ENCODE results near the gene PRND.
"Not testable (repeated sequence)": the region's sequence is repeated elsewhere in the genome, so short reads cannot be mapped to it uniquely, and the experiment has no call there.

The PRND gene

GRCh38 chr20:4703281-4703676 lies 18.4 kb upstream of the PRND start:
- Histone ChIP-seq H3K36me3 (ENCODE audit: control insufficient read depth in 2 of 2, insufficient read depth in 2 of 2, low read length in 2 of 2) (peaks cover 4 to 13% of the 10 kb centered on the region in 2 donors), H3K9me3 (ENCODE audit: control insufficient read depth in 2 of 2, low read length in 2 of 2) (no peaks in the 10 kb centered on the region), H3K27me3 (ENCODE audit: control insufficient read depth in 2 of 2, insufficient read depth in 2 of 2, low read length in 2 of 2) (no peaks in the 10 kb centered on the region), H3K27ac (ENCODE audit: low read depth in 2 of 2, low read length in 2 of 2) (no peak overlapping the region), H3K9ac (ENCODE audit: low read depth in 1 of 2, low read length in 2 of 2) (no peak overlapping the region), H3K4me3 (ENCODE audit: low read length in 2 of 2) (no peak overlapping the region), H3K4me1 (ENCODE audit: control insufficient read depth in 2 of 2, insufficient read depth in 2 of 2, low read length in 2 of 2) (no peaks in the 10 kb centered on the region)

DNA sequence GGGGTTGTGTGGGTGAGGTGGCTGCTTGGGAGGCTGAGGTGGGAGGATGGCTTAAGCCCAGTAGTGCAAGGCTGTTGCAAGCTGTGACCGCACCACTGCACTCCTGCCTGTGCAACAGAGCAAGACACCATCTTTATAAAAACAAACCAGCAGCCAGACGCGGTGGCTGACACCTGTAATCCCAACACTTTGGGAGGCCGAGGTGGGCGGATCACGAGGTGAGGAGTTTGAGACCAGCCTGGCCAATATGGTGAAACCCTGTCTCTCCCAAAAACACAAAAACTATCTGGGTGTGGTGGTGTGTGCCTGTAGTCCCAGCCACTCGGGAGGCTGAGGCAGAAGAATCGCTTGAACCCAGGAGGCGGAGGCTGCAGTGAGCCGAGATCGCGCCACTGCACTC lies 14.8 kb upstream of the PRND start:
- H3K4me3 ChIP-seq (ENCODE audit: low read length in 2 of 2); H3K36me3 ChIP-seq (ENCODE audit: control insufficient read depth in 2 of 2, insufficient read depth in 2 of 2, low read length in 2 of 2); H3K9me3 ChIP-seq (ENCODE audit: control insufficient read depth in 2 of 2, low read length in 2 of 2); H3K27ac ChIP-seq (ENCODE audit: low read depth in 2 of 2, low read length in 2 of 2); H3K4me1 ChIP-seq (ENCODE audit: control insufficient read depth in 2 of 2, insufficient read depth in 2 of 2, low read length in 2 of 2); H3K27me3 ChIP-seq (ENCODE audit: control insufficient read depth in 2 of 2, insufficient read depth in 2 of 2, low read length in 2 of 2); H3K9ac ChIP-seq (ENCODE audit: low read depth in 1 of 2, low read length in 2 of 2): not testable (repeated sequence)

DNA sequence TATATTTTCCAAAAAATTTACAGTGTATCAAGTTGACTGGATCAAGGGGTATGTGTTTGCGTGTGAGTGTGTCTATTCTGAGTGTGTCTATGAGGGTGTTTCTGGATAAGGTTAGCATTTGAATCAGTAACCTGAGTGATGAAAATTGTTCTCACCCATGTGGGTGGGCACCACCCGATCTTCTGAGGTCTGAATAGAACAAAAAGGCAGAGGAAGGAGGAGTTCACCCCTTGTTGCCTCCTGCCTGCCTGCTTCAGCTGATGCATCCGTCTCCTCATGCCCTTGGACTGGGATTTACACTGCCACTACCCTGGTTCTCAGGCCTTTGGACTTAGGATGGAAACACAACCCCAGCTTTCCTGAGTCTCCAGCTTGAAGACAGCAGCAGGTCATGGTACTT lies 13.7 kb upstream of the PRND start:
- H3K9ac ChIP-seq (ENCODE audit: low read depth in 1 of 2, low read length in 2 of 2) = no peak overlapping the region
- H3K36me3 ChIP-seq (ENCODE audit: control insufficient read depth in 2 of 2, insufficient read depth in 2 of 2, low read length in 2 of 2) = no peaks in the 10 kb centered on the region
- H3K27me3 ChIP-seq (ENCODE audit: control insufficient read depth in 2 of 2, insufficient read depth in 2 of 2, low read length in 2 of 2) = no peaks in the 10 kb centered on the region
- no peaks in the 10 kb centered on the region for H3K4me1 ChIP-seq (ENCODE audit: control insufficient read depth in 2 of 2, insufficient read depth in 2 of 2, low read length in 2 of 2)
- no peak overlapping the region for H3K27ac ChIP-seq (ENCODE audit: low read depth in 2 of 2, low read length in 2 of 2)
- no peak overlapping the region for H3K4me3 ChIP-seq (ENCODE audit: low read length in 2 of 2)
- H3K9me3 ChIP-seq (ENCODE audit: control insufficient read depth in 2 of 2, low read length in 2 of 2) = no peaks in the 10 kb centered on the region

GRCh38 chr20:4708856-4709255 lies 12.9 kb upstream of the PRND start:
- Histone ChIP-seq H3K27ac (ENCODE audit: low read depth in 2 of 2, low read length in 2 of 2) (no peak overlapping the region), H3K4me1 (ENCODE audit: control insufficient read depth in 2 of 2, insufficient read depth in 2 of 2, low read length in 2 of 2) (no peaks in the 10 kb centered on the region), H3K9ac (ENCODE audit: low read depth in 1 of 2, low read length in 2 of 2) (no peak overlapping the region), H3K36me3 (ENCODE audit: control insufficient read depth in 2 of 2, insufficient read depth in 2 of 2, low read length in 2 of 2) (no peaks in the 10 kb centered on the region), H3K27me3 (ENCODE audit: control insufficient read depth in 2 of 2, insufficient read depth in 2 of 2, low read length in 2 of 2) (no peaks in the 10 kb centered on the region), H3K4me3 (ENCODE audit: low read length in 2 of 2) (no peak overlapping the region), H3K9me3 (ENCODE audit: control insufficient read depth in 2 of 2, low read length in 2 of 2) (no peaks in the 10 kb centered on the region)

GRCh38 chr20:4709261-4710105 lies 12.2 kb upstream of the PRND start:
- Histone ChIP-seq H3K9ac (ENCODE audit: low read depth in 1 of 2, low read length in 2 of 2) (no peak overlapping the region), H3K27ac (ENCODE audit: low read depth in 2 of 2, low read length in 2 of 2) (no peak overlapping the region), H3K27me3 (ENCODE audit: control insufficient read depth in 2 of 2, insufficient read depth in 2 of 2, low read length in 2 of 2) (no peaks in the 10 kb centered on the region), H3K4me3 (ENCODE audit: low read length in 2 of 2) (no peak overlapping the region), H3K4me1 (ENCODE audit: control insufficient read depth in 2 of 2, insufficient read depth in 2 of 2, low read length in 2 of 2) (no peaks in the 10 kb centered on the region), H3K9me3 (ENCODE audit: control insufficient read depth in 2 of 2, low read length in 2 of 2) (no peaks in the 10 kb centered on the region), H3K36me3 (ENCODE audit: control insufficient read depth in 2 of 2, insufficient read depth in 2 of 2, low read length in 2 of 2) (no peaks in the 10 kb centered on the region)

DNA sequence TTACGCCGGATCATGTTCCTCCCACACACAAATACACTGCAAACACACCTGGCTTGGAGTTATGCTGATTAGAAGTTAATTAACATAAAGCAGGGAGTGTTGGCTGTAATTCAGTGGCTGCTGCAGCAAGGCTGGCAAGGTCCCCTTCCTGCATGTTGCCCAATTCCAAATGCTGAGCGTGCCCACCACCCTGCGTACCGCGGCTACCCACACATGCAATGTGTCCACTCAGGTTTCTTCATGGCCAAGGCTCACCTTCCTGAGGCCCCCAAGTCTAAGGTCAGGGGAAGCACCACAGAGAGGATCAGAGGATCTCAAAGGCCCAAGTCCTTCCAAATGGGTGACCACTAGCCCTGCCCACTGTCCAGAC lies 11.6 kb upstream of the PRND start:
- Histone ChIP-seq H3K4me1 (ENCODE audit: control insufficient read depth in 2 of 2, insufficient read depth in 2 of 2, low read length in 2 of 2) (no peaks in the 10 kb centered on the region), H3K4me3 (ENCODE audit: low read length in 2 of 2) (no peak overlapping the region), H3K9ac (ENCODE audit: low read depth in 1 of 2, low read length in 2 of 2) (no peak overlapping the region), H3K36me3 (ENCODE audit: control insufficient read depth in 2 of 2, insufficient read depth in 2 of 2, low read length in 2 of 2) (no peaks in the 10 kb centered on the region), H3K9me3 (ENCODE audit: control insufficient read depth in 2 of 2, low read length in 2 of 2) (no peaks in the 10 kb centered on the region), H3K27ac (ENCODE audit: low read depth in 2 of 2, low read length in 2 of 2) (no peak overlapping the region), H3K27me3 (ENCODE audit: control insufficient read depth in 2 of 2, insufficient read depth in 2 of 2, low read length in 2 of 2) (no peaks in the 10 kb centered on the region)

DNA sequence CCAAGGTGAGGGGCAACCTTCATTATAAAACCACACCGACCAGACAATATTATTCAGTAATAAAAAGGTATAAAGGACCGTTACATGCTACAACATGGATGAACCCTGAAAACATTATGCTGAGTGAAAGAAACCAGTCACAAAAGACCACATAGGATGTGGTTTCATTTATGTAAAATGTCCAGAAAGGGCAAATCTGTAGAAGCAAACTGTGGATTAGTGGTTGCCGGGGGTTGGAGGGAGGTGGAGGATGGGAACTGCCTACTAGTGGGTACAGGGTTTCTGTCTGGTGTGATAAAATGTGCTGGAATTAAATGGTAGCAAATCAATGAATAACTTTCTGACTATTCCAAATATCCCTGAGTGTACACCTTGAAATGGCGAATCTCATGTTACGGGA lies 10.2 kb upstream of the PRND start:
- H3K4me3 ChIP-seq (ENCODE audit: low read length in 2 of 2) = no peak overlapping the region
- H3K9me3 ChIP-seq (ENCODE audit: control insufficient read depth in 2 of 2, low read length in 2 of 2) = no peaks in the 10 kb centered on the region
- no peaks in the 10 kb centered on the region for H3K4me1 ChIP-seq (ENCODE audit: control insufficient read depth in 2 of 2, insufficient read depth in 2 of 2, low read length in 2 of 2)
- H3K27me3 ChIP-seq (ENCODE audit: control insufficient read depth in 2 of 2, insufficient read depth in 2 of 2, low read length in 2 of 2) = no peaks in the 10 kb centered on the region
- no peak overlapping the region for H3K9ac ChIP-seq (ENCODE audit: low read depth in 1 of 2, low read length in 2 of 2)
- H3K36me3 ChIP-seq (ENCODE audit: control insufficient read depth in 2 of 2, insufficient read depth in 2 of 2, low read length in 2 of 2) = no peaks in the 10 kb centered on the region
- no peak overlapping the region for H3K27ac ChIP-seq (ENCODE audit: low read depth in 2 of 2, low read length in 2 of 2)

DNA sequence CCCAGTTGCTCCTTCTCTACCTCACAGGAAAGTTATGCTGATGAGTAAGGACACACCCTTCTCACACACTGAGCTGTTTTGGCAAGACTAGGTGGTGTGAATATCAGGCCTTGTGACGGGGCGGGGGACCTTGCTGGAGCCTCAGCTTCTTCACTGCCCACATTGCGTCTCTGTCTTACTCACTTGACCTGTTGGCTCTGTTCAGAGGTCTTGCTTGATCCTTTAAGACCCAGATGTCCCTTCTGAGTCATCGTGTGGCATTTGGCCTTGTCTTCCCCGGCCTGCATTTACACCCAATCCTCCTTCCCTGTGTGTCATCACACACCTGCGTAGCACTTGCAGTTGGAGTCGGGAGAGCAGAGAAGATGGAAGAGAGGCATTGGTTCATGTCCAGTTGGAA lies 8.3 kb upstream of the PRND start:
- Histone ChIP-seq H3K4me3 (ENCODE audit: low read length in 2 of 2) (no peak overlapping the region), H3K27ac (ENCODE audit: low read depth in 2 of 2, low read length in 2 of 2) (no peak overlapping the region), H3K36me3 (ENCODE audit: control insufficient read depth in 2 of 2, insufficient read depth in 2 of 2, low read length in 2 of 2) (no peaks in the 10 kb centered on the region), H3K4me1 (ENCODE audit: control insufficient read depth in 2 of 2, insufficient read depth in 2 of 2, low read length in 2 of 2) (no peaks in the 10 kb centered on the region), H3K27me3 (ENCODE audit: control insufficient read depth in 2 of 2, insufficient read depth in 2 of 2, low read length in 2 of 2) (no peaks in the 10 kb centered on the region), H3K9me3 (ENCODE audit: control insufficient read depth in 2 of 2, low read length in 2 of 2) (no peaks in the 10 kb centered on the region), H3K9ac (ENCODE audit: low read depth in 1 of 2, low read length in 2 of 2) (no peak overlapping the region)

DNA sequence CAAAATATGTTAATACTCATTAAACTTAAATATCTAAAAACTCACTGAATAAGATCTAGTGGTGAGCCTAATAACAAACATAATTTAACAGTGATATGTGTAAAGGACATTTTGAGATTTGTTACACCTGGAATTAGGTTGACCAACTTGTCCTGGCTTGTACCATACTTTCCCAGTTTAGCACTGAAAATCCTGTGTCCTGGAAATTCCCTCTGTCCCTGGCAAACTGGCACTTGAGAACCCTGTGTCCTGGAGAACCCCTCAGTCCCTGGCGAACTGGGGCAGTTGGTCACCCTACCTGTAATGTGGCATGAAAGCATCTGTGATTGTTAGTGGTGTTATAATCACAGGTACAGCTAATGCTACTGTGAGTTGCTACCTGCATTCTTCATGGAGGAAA lies 6.9 kb upstream of the PRND start:
- no peaks in the 10 kb centered on the region for H3K9me3 ChIP-seq (ENCODE audit: control insufficient read depth in 2 of 2, low read length in 2 of 2)
- H3K27ac ChIP-seq (ENCODE audit: low read depth in 2 of 2, low read length in 2 of 2) = no peak overlapping the region
- no peak overlapping the region for H3K4me3 ChIP-seq (ENCODE audit: low read length in 2 of 2)
- H3K36me3 ChIP-seq (ENCODE audit: control insufficient read depth in 2 of 2, insufficient read depth in 2 of 2, low read length in 2 of 2) = no peaks in the 10 kb centered on the region
- H3K27me3 ChIP-seq (ENCODE audit: control insufficient read depth in 2 of 2, insufficient read depth in 2 of 2, low read length in 2 of 2) = no peaks in the 10 kb centered on the region
- H3K9ac ChIP-seq (ENCODE audit: low read depth in 1 of 2, low read length in 2 of 2) = no peak overlapping the region
- H3K4me1 ChIP-seq (ENCODE audit: control insufficient read depth in 2 of 2, insufficient read depth in 2 of 2, low read length in 2 of 2) = peaks cover 0 to 3% of the 10 kb centered on the region in 2 donors

DNA sequence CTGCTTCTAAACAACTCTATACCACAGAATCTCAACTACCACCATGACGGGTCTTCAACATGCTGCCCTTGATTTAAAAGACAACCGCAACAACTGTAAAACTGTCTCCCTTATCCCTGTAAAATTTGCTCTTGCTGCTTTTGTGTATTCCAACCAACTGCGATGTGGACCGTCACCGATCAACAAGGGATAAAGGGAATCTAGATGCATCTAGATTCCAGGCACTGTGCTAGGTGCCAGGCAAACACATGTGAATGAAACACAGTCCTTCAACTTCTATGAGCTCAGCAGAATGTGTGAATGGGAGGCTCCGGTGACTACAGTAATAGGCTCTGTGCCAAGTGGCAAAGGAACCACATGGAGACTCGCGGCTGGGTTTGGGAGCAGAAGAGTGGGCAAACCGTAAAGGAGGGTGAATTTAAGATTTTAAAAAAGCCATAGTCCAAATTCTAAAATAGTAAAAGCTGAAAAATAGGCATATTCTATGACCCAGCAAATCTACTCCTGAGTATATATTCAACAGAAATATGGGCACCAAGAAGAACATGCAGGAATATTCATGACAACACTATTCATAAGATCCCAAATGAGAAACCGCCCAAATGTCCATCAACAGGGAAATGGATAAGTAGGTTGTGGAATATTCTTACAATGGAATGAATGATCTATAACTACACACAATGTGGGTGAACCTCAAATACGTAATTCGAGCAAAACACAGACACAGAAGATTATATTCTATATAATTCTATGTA lies 3.7 kb upstream of the PRND start:
- peaks cover 0 to 8% of the 10 kb centered on the region in 2 donors for H3K4me1 ChIP-seq (ENCODE audit: control insufficient read depth in 2 of 2, insufficient read depth in 2 of 2, low read length in 2 of 2)
- no peaks in the 10 kb centered on the region for H3K27me3 ChIP-seq (ENCODE audit: control insufficient read depth in 2 of 2, insufficient read depth in 2 of 2, low read length in 2 of 2)
- H3K27ac ChIP-seq (ENCODE audit: low read depth in 2 of 2, low read length in 2 of 2) = no peak overlapping the region
- H3K4me3 ChIP-seq (ENCODE audit: low read length in 2 of 2) = no peak overlapping the region
- no peaks in the 10 kb centered on the region for H3K36me3 ChIP-seq (ENCODE audit: control insufficient read depth in 2 of 2, insufficient read depth in 2 of 2, low read length in 2 of 2)
- H3K9me3 ChIP-seq (ENCODE audit: control insufficient read depth in 2 of 2, low read length in 2 of 2) = no peaks in the 10 kb centered on the region
- no peak overlapping the region for H3K9ac ChIP-seq (ENCODE audit: low read depth in 1 of 2, low read length in 2 of 2)

Measured in mucosa of rectum (tissue), 2 donors.